ENCODE results near the gene ADGRD1.
"Not testable (repeated sequence)": the region's sequence is repeated elsewhere in the genome, so short reads cannot be mapped to it uniquely, and the experiment has no call there.

ADGRD1 gene

GRCh38 chr12:130953771-130954543 is at the start of gene ADGRD1:
Gene ADGRD1 (plus strand): TSS chr12:130953907. CDS start chr12:130954466, 559 bp downstream.
- Histone ChIP-seq H3K27me3 (ENCODE audit: control insufficient read depth, low read length) (no peaks in the 10 kb centered on the region), H3K4me3 (ENCODE audit: low read length) (peak within 1 kb of the TSS; percentile 35), H3K4me2 (ENCODE audit: low read length) (peak within 1 kb of the TSS; percentile 56), H3K79me2 (ENCODE audit: control insufficient read depth, low read length) (no peaks in the 10 kb centered on the region), H4K20me1 (ENCODE audit: control insufficient read depth, insufficient read depth, low read depth, low read length) (no peaks in the 10 kb centered on the region), H3K9me3 (ENCODE audit: control insufficient read depth, insufficient read depth, low read length) (no peaks in the 10 kb centered on the region), H3K9me2 (replicated peaks; ENCODE audit: control insufficient read depth, low read length) (no peaks in the 10 kb centered on the region), H3F3A (ENCODE audit: control insufficient read depth, insufficient read depth) (0 out of 2 replicates have a peak, but pooled peaks cover 6% of the 10 kb centered on the region), H3K36me3 (ENCODE audit: control insufficient read depth, low read length) (no peaks in the 10 kb centered on the region), H3K27ac (ENCODE audit: low read depth, low read length) (no peak within 1 kb of the TSS), H3K4me1 (ENCODE audit: control insufficient read depth, low read length) (peaks cover 24% of the 10 kb centered on the region)
- TF ChIP-seq CTCF (IDR thresholded peaks at IDR 0.05; ENCODE audit: low read depth, low read length, poor library complexity, severe bottlenecking) (no peak), EZH2phosphoT487 (IDR thresholded peaks at IDR 0.05; ENCODE audit: borderline replicate concordance, low read length) (no peak)

- no peaks in the 10 kb centered on the region for H4K20me1 ChIP-seq (ENCODE audit: control insufficient read depth, insufficient read depth, low read depth, low read length)
- H3K27ac ChIP-seq (ENCODE audit: low read depth, low read length), result no peak overlapping the region
- H3K36me3 ChIP-seq (ENCODE audit: control insufficient read depth, low read length), result no peaks in the 10 kb centered on the region
- H3K4me3 ChIP-seq (ENCODE audit: low read length), result no peak overlapping the region
- H3F3A ChIP-seq (ENCODE audit: control insufficient read depth, insufficient read depth), result no peaks in the 10 kb centered on the region
- no peaks in the 10 kb centered on the region for H3K9me2 ChIP-seq (replicated peaks; ENCODE audit: control insufficient read depth, low read length)
- TF ChIP-seq CTCF (IDR thresholded peaks at IDR 0.05; ENCODE audit: low read depth, low read length, poor library complexity, severe bottlenecking) (no peak), EZH2phosphoT487 (IDR thresholded peaks at IDR 0.05; ENCODE audit: borderline replicate concordance, low read length) (no peak)
- H3K79me2 ChIP-seq (ENCODE audit: control insufficient read depth, low read length), result no peaks in the 10 kb centered on the region
- H3K4me2 ChIP-seq (ENCODE audit: low read length), result no peak overlapping the region
- H3K9me3 ChIP-seq (ENCODE audit: control insufficient read depth, insufficient read depth, low read length), result no peaks in the 10 kb centered on the region
- H3K4me1 ChIP-seq (ENCODE audit: control insufficient read depth, low read length), result no peaks in the 10 kb centered on the region
- no peaks in the 10 kb centered on the region for H3K27me3 ChIP-seq (ENCODE audit: control insufficient read depth, low read length)
These were observed 49.6 kb upstream of the ADGRD1 start for GRCh38 chr12:130904064-130904463.

- H3K4me3 ChIP-seq (ENCODE audit: low read length); H3K9me2 ChIP-seq (replicated peaks; ENCODE audit: control insufficient read depth, low read length); H3K79me2 ChIP-seq (ENCODE audit: control insufficient read depth, low read length); H3K27me3 ChIP-seq (ENCODE audit: control insufficient read depth, low read length); H3K36me3 ChIP-seq (ENCODE audit: control insufficient read depth, low read length); H3K4me2 ChIP-seq (ENCODE audit: low read length); H3K4me1 ChIP-seq (ENCODE audit: control insufficient read depth, low read length); H3F3A ChIP-seq (ENCODE audit: control insufficient read depth, insufficient read depth); H3K27ac ChIP-seq (ENCODE audit: low read depth, low read length); H3K9me3 ChIP-seq (ENCODE audit: control insufficient read depth, insufficient read depth, low read length); H4K20me1 ChIP-seq (ENCODE audit: control insufficient read depth, insufficient read depth, low read depth, low read length): not testable (repeated sequence)
These were observed 48.7 kb upstream of the ADGRD1 start for GRCh38 chr12:130904936-130905455.

- Histone ChIP-seq H3K4me3 (ENCODE audit: low read length) (no peak overlapping the region), H3K27ac (ENCODE audit: low read depth, low read length) (no peak overlapping the region), H4K20me1 (ENCODE audit: control insufficient read depth, insufficient read depth, low read depth, low read length) (no peaks in the 10 kb centered on the region), H3K36me3 (ENCODE audit: control insufficient read depth, low read length) (no peaks in the 10 kb centered on the region), H3K27me3 (ENCODE audit: control insufficient read depth, low read length) (no peaks in the 10 kb centered on the region), H3K4me1 (ENCODE audit: control insufficient read depth, low read length) (no peaks in the 10 kb centered on the region), H3K9me3 (ENCODE audit: control insufficient read depth, insufficient read depth, low read length) (peaks cover 13% of the 10 kb centered on the region), H3K9me2 (replicated peaks; ENCODE audit: control insufficient read depth, low read length) (no peaks in the 10 kb centered on the region), H3K79me2 (ENCODE audit: control insufficient read depth, low read length) (no peaks in the 10 kb centered on the region), H3K4me2 (ENCODE audit: low read length) (no peak overlapping the region), H3F3A (ENCODE audit: control insufficient read depth, insufficient read depth) (no peaks in the 10 kb centered on the region)
- TF ChIP-seq EZH2phosphoT487 (IDR thresholded peaks at IDR 0.05; ENCODE audit: borderline replicate concordance, low read length) (no peak), CTCF (IDR thresholded peaks at IDR 0.05; ENCODE audit: low read depth, low read length, poor library complexity, severe bottlenecking) (no peak)
These were observed 44.6 kb upstream of the ADGRD1 start for GRCh38 chr12:130909111-130909510.
